NCI-H345 (cell line): ENCODE measurements around the gene PET117.
"Not testable (repeated sequence)": the region's sequence is repeated elsewhere in the genome, so short reads cannot be mapped to it uniquely, and the experiment has no call there.

Experiments used
- DNase-seq: peaks from one replicate; lab custom pipeline; 2025; lab: John Stamatoyannopoulos, UW

Gene PET117, protein sequence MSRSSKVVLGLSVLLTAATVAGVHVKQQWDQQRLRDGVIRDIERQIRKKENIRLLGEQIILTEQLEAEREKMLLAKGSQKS

DNA sequence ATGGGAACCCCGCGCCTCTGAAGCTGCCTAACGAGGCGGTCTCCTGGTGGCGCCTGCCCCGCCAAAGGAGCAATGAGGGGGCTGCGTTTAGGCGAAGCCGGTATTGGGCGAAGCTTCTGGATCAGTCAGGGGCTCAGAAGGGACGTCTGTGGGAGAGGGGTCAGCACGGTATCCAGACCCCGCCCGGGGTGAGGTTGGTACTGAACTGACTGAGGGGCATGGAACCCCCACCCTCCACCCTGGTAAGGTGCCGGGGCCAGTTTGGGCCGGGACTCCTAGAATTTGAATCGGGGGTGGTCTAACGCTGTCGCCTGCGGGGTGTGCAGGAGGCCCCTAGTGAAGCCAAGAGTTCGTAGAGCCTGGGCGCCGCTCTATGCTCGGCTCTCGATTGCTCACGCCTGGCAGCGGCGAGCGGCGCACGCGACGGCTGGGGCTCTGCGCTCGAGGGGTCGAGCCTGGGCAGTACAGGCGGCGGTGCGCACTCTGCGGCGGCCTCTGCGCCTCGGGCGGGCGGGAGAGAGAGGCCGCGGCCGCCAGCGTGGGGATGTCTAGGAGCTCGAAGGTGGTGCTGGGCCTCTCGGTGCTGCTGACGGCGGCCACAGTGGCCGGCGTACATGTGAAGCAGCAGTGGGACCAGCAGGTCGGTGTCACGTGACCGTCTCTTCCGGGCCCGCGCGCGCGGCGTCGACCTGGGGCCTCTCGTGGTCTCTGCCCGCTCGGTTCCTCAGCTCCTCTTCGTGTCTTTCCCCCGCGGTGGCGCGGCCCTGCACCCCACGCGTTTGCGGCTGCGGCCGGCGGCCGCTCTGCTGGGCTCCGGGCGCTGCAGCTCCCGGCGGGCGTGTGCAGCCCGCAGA lies at the start of gene PET117, which contains the start of gene KAT14:
PET117 (plus strand) TSS at position 452 of the 854 bp plus-strand sequence; CDS start at position 545, 93 bp downstream.
KAT14 (plus strand) TSS at position 452 of the 854 bp plus-strand sequence. CDS start 4,798 bp downstream, outside the sequence.
- DNase-seq = peak; percentile 94

DNA sequence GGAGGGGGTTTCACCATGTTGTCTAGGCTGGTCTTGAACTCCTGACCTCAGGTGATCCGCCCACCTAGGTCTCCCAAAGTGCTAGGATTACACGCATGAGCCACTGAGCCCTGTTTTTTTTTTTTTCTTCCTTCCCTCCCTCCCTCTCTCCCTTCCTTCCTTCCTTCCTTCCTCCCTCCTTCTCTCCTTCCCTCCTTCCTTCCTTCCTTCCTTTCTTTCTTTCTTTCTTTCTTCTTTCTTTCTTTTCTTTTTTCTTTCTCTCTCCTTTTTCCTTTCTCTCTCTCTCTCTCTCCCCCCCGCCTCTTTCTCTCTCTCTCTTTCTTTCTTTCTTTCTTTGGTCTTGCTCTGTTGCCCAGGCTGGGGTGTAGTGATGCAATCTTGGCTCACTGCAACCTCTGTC lies 49.4 kb upstream of the PET117 start:
- DNase-seq = not testable (repeated sequence)

DNA sequence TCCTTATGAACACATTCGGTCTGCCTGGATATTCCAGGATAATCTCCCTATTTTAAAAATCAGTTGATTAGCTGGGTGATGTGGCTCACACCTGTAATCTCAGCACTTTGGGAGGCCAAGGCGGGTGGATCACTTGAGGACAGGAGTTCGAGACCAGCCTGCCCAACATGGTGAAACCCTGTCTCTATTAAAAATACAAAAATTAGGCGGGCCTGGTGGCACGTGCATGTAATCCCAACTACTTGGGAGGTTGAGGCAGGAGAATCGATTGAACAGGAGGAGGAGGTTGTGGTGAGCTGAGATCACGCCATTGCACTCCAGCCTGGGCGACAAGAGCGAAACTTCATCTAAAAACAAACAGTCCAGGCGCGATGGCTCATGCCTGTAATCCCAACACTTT lies 48.8 kb upstream of the PET117 start:
- DNase-seq = not testable (repeated sequence)

DNA sequence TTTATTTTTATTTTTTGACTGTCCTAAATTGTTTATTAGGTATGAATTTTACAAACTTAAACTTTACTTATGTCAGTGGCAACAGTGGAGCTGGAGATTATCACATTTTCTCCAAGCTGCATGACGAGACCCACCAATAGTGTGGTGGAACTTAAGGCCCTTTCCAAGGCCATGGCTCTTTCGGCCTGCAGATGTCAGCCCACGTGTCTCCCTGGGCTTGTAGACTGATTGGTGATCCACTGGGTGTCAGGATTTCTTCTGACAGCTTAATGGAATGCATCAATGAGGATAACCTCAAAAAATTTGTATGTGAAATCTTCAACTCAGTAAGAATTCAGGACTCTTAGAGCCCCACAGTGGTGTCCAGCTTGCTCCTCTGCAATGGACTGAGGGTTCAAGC lies 47.6 kb upstream of the PET117 start:
- no peak for DNase-seq

DNA sequence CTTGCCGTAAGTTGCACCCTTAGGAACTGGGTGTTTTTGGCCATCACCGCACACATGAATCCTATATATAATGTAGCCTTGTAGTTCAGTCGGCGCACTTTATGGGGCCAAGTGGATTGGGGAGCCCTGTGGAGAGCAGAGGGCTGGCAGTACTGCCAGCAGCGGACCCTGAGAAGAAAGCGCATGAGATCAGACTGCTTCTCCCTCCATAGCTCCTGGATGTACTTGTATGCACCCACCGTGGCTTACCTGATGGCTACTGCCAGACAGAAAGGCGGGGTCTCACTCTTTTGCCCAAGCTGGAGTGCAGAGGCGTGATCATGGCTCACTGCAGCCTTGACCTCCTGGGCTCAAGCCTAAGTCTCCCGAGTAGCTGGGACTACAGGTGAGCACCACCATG lies 47.2 kb upstream of the PET117 start:
- no peak for DNase-seq

DNA sequence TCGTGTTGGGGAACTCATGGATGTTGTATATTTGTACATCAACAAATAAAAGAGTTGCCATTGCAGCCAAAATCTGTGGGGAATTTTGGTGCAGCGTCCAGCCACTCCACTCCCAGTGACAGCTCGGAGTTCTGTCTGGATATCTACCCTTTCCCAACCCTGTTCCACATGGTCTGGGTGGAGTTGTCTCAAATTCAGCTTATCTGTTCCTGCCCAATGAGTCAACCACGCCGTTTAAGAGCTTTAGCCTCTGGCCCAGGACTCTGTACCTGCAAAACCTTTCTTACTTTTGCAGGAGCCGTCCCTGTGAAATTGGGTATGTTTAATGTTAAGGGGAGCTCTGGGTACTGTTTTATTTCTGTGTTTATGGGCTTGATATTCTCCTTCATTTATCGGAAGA lies 46.0 kb upstream of the PET117 start:
- no peak for DNase-seq

DNA sequence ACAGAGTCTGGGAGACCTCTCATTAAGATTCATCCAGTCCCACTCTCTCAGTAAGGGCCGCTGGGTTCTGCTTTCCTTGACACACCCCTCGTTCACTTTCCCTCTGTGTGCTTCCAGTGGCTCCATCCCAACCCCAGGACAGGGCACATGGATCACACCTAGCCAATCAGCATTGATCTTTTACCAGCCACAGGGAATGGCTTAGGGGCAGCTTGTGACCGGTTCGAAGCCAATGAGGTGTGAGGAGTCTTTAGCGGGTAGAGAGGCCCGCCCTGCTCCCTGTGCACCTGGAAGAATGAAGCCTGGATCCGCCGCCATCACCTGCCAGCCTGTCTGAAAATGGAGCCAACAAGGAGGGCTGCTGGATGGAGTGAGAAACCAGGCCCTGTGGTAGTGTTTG lies 44.8 kb upstream of the PET117 start:
- no peak for DNase-seq

DNA sequence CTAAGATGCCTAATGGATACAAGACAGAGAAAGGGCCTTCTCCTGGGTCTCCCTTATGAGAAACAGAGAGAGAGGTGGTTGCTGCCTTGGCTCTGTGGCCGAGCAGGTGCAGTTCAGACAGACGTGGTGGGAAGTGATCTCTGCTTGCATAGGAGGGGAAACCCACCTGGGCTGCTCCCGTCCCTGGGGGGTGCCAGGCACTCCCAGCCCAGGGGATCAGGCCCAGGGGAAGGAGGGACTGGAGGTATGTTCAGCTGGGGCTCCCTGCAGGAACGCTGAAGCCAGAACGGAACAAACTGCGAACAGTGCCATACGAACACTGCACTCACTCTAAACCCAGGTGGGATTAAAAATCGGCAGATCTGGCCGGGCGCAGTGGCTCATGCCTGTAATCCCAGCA lies 44.3 kb upstream of the PET117 start:
- DNase-seq = no peak

DNA sequence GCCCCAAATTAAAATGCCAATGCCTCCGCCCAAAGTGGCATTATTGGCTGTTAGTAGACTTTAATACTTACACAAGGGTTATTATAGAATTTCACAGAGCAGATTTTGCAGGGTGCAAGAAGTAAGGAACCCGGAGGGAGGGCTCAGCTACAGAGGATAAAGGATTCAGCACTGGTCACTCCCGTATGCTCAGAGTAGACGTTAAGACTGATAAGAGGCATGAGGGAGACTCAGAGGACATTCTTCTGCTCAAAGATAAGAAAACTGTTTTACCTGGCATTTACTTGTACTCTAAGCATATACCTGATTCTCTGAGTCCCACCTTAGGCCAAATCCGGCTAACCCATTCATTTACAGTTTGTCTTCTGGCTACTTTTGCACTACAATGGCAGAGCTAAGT lies 43.5 kb upstream of the PET117 start:
- no peak for DNase-seq

DNA sequence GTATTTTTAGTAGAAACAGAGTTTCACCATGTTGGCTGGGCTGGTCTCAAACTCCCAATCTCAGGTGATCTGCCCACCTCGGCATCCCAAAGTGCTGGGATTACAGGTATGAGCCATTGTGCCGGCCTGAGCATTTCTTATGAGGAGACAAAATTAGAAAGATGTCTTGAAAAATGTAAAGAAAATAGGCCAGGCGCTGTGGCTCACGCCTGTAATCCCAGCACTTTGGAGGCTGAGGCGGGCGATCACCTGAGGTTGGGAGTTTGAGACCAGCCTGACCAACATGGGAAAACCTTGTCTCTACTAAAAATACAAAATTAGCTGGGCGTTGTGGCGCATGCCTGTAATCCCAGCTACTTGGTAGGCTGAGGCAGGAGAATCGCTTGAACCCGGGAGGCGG lies 37.1 kb upstream of the PET117 start:
- DNase-seq = not testable (repeated sequence)

DNA sequence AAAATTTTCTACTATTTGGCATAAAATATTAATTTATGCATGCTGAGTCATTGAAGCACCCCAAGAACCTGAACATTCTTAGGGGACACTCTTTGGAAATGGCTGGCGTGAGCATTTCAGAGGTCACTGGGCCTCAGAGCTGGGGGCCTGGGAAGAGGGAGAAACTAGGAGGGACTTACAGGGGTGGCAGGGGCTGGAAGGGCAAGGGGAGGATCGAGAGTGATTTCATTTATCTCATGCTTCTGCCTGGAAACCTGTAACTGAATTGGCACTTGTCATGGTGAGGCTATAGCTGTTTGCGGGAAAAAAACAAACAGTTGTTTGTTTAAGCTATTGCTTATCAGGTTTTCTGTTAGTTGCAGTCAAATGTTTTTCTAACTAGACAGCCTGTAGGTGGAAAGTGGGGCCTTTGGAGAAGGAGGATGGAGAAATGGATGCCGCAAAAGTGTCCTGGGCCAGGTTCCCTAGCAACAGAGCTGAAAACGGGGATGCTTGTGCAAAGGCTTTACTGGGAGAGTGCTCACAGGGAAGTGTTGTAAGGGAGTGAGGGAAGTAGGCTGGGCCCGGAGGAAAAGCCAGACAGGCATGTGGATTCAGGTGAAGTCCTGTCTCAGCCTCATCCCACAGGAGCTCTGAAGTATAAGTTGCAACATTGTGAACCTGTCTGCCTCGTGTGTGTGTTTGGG lies 36.4 kb upstream of the PET117 start:
- DNase-seq = no peak

DNA sequence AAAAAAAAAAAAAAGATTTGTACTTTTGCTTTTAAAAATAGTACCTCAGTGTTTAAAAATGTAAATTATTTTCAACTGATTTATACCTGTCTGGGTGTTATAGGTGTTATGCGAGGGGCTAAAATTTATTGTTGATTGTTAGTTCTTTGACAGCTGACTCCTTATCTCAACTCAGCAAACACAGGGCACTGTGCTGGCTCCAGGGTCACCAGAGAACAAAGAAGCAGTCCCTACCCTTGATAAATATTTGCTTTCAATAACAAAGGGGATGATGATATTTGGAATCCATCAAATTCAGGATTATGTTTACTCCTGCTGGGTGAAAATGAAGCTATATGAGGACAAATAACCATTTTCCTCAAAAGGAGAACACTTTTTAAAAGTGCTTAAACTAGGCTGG lies 34.2 kb upstream of the PET117 start:
- DNase-seq = peak; percentile 8

DNA sequence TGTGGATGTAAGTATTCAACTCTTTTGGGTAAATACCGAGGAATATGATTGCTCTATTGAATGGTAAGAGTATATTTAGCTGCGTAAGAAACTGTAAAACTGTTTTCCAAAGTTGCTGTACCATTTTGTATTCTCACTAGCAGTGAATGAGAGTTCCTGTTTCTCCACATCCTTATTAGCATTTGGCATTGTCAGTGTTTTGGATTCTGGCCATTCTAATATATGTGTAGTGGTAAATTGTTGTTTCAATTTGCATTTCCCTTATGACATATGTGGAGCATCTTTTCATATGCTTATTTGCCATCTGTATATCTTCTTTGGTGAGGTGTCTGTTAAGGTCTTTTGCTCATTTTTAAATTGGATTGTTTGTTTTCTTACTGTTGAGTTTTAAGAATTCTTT lies 29.3 kb upstream of the PET117 start:
- DNase-seq = no peak

DNA sequence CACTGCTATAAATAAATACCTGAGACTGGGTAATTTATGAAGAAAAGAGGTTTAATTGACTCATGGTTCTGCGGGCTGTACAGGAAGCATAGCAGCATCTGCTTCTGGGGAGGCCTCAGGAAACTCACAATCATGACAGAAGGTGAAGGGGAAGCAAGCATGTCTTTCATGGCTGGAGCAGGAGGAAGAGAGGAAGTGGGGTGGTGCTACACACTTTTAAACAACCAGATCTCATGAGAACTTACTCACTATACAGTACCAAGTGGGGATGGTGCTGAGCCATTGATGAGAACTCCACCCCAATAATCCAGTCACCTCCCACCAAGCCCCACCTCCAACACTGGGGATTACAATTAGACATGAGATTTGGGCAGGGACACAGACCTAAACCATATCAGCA lies 9.1 kb upstream of the PET117 start:
- not testable (repeated sequence) for DNase-seq

DNA sequence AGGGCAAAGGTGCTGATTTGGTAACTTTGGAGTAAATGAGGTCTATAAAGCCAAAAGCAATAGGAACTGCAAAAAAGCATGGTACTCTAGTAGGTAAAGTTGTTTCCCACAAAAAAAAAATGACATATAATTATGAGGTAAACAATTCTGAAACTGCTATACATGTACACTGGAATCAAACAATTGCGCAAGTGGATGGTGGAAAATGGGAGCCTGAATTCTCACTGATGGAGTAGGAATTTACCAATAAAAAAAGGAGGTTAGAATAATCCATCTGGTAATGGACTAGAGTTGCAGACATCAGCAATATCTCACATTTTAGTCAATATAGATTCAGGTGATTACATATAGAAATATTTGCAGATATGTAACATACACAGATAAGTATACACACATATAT lies 5.0 kb upstream of the PET117 start:
- DNase-seq = no peak

DNA sequence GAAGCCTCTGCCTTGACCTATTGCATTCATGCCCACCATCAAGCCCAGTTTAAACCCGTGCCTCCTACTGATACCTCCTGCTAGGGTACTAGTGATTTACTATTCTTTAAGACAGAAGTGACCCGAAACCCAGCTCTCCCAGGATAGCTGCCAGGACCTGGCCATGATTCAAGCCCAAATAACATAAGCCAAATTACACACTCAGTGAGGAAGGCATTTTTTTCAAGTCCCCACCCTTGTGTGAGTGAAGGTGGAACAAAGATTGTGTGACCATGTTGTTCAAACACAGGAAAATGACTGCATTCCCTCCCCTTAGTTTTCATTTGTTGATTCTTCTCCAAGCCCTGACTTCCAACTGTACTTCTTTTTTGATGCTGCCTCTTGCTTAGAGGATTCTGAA lies 3.7 kb upstream of the PET117 start:
- DNase-seq = no peak

DNA sequence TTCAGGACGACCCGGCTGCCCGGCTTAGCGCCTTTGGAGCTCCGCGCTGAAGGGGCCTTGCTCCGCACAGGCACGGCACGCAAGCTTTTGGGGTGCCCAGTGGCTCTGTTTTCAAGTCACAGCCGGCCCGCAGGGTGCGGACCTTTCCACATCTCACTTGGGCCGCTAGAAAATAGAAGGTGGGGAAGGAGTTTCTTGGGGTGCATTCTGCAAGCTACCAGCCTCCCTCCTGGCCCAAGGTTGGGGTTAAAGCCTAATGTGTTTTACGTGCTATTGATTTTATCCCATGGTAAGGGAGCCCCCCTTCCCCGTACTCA lies 561 bp downstream of the PET117 start:
- no peak for DNase-seq

DNA sequence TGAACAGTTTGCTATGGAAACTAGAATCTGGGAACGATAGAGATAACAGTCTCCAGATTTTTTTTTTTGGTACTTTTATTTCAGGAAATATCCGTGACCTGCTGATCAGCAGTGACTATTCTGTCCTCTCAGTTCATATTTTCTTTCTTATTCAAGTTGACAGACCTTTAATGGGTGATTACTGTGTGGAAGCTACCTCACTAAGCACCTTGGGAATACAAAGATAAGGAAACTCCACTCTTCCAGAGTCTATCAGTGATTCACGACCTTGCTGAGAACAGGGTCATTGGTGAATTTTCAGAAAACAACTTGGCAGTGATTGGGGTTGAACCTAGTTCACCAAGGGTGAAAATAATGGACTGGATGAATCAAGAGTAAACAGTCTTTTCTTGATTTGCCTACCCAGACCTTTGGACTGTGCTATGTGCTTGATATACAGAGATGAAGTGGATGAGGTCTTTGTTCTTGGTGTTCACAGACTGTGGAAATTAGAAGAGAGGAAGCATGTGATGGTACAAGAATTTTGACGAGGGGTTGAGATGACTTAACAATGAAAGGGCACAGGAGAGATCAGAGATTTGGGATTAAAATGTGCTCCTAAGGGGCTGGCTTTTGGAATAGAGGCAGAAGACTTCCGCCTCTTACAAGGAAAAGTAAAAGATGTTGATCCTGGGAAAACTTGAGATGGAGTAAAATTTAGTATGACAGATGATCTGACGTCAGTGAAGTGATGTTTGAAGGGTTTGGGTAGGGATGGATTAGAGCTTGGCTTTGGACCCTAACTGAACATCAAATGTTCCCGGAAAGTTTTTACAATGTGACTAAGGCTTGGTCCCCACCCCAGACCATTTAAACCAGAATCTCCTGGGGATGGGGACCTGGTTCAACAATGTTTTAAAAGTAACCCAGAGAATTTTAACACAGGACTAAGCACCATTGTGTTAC lies 1.2 kb downstream of the PET117 start:
- no peak for DNase-seq

DNA sequence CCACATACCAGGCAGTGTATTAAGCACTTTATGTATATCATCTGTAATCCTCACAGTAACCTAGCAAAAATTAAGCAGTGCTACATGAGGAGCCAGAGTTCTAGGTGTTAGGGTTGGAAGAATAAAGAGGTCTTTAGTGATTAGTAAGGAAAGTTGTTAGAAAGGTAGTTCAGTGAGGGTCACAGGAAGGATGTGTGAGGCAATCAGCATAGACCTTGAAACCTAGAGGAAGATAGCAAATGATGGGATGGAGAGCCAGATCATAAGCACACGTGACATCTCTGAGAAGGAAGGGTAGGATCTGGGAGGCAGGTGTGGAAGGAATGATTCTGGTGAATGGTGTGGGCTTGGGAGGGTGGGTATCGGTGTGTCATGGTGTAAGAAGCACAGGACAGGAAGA lies 2.2 kb downstream of the PET117 start:
- no peak for DNase-seq

DNA sequence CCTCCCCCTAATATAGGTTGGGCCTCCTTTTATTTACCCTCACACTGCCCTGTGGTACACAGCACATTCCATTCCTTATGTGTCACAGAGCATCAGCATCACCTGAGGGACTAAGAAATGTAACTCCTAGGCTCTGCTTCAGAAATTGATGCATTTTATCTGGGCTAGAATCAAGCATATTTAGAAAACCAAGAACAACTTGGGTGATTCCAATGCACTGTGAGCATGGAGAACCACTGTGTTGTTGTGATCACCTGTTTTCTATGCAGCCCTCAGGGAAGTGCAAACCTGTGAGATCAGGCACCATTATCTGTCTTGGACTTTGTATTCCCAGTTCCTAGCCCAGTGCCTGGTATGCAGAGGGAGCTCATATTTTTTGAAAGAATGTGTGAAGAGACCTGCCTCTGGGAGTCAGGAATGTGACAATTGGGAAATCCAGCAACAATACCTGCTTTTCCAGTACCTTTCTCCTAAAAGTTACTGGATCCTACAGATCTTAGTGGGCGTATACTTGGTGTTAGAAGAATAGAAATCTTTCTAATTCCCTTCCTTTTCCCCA lies 7.0 kb downstream of the PET117 start:
- DNase-seq = no peak

DNA sequence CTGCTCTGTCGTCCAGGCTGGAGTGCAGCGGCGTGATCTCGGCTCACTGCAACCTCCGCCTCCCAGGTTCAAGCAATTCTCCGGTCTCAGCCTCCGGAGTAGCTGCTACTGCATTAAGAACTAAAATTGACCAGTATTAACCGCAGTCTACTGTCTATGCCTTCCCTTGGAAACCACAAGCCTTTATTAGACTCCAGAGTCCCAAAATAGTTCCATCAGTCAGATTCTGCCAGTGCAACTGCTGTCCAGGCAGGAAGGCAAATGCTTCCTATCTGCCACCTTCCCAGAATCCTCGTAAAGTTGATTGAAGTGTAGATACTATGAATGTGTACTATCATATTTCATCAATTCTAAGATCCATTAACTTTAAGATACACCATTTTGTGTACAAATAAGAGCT lies 16.7 kb downstream of the PET117 start:
- DNase-seq = no peak

DNA sequence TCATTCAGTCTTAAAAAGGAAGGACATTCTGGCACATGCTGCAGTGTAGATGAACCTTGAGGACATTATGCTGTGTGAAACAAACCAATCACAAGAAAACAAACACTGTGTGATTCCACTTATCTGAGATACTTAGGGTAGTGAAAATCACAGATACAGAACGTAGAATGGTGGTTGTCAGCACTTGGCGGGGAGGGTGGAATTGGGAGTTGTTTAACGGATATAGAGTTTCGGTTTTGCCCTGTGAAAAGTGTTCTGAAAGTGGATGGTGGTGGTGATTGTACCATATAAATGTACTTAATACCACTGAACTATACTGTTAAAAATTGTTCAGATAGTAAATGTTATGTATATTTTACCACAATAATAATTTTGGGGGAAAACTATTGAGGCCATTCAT lies 18.4 kb downstream of the PET117 start:
- no peak for DNase-seq
